ENCODE data around the gene SHROOM1. TPM values are rescaled to one million over a fixed set of nuclear protein-coding genes. Genes with fewer than 3 reads are reported as not detected.

SHROOM1 gene
- total and polyA plus RNA-seq, 2 of the 8 experiments (the other 6 are each of a cell fraction or from before 2014, with no cell fraction given): 3.9 to 5.2 TPM

DNA sequence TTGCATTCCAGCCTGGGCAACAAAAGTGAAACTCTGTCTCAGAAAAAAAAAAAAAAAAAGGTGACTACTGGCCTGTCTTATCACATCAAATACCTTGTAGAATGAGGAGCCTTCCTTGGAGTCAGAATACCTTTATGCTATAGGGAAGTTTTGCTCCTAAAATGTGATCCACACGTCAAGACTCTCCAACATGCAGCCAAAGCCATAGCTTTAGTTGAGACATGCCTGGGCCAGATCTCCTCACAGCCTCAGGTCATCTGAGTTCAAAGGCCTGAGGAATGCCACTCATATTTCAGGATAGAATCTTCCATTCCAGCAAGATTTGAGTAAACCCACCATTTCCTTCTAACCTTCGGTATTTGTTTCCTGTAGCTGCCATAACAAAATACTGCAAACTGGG, 31.1 kb downstream of the SHROOM1 start:
- Histone ChIP-seq H2BK5ac (ENCODE audit: low read depth, low read length) (no peak overlapping the region), H4K8ac (ENCODE audit: extremely low read depth, insufficient read depth, low read length) (no peak overlapping the region), H3K9ac (replicated peaks in 1 of 4; ENCODE audit: extremely low read depth in 1 of 4, low read depth in 3 of 4, low read length in 3 of 4) (no peak overlapping the region), H2BK20ac (ENCODE audit: low read length) (no peak overlapping the region), H3K27ac (ENCODE audit: low read depth, low read length) (no peak overlapping the region), H3K27me3 (replicated peaks in 1 of 4; ENCODE audit: control insufficient read depth in 3 of 4, extremely low read depth in 1 of 4, insufficient read depth in 3 of 4, low read length in 3 of 4) (peaks cover 0 to 1% (median 0%) of the 10 kb centered on the region in 4 experiments; a peak in 1 of 7 replicates), H3K56ac (replicated peaks; ENCODE audit: insufficient read length, low read depth, low read length) (no peak overlapping the region), H3K79me1 (ENCODE audit: low read depth, low read length) (no peaks in the 10 kb centered on the region), H2BK120ac (replicated peaks; ENCODE audit: low read depth, low read length) (no peak overlapping the region), H2AFZ (ENCODE audit: low read length) (no peak overlapping the region), H3K4me2 (ENCODE audit: insufficient read depth in 1 of 2, low read depth in 2 of 2, low read length in 2 of 2) (no peak overlapping the region), H3K36me3 (ENCODE audit: control insufficient read depth in 2 of 4, insufficient read depth in 4 of 4, low read length in 3 of 4) (no peaks in the 10 kb centered on the region), H3K9me3 (ENCODE audit: insufficient read depth in 2 of 2, low read depth in 1 of 2, low read length in 1 of 2) (no peaks in the 10 kb centered on the region), H3K14ac (ENCODE audit: insufficient read length) (no peak overlapping the region), H4K5ac (ENCODE audit: insufficient read length, low read depth, low read length) (no peak overlapping the region), H3K23ac (ENCODE audit: insufficient read length) (no peak overlapping the region), H3K4me1 (replicated peaks in 1 of 4; ENCODE audit: control insufficient read depth in 3 of 4, insufficient read depth in 4 of 4, low read length in 3 of 4) (no peaks in the 10 kb centered on the region), H3K18ac (ENCODE audit: extremely low read depth, low read length) (no peak overlapping the region), H2AK5ac (ENCODE audit: low read depth, low read length) (no peak overlapping the region), H3K4ac (replicated peaks; ENCODE audit: insufficient read length, low read depth, low read length) (no peak overlapping the region), H4K20me1 (replicated peaks in 1 of 2; ENCODE audit: control insufficient read depth in 1 of 2, insufficient read depth in 2 of 2, low read length in 2 of 2) (no peaks in the 10 kb centered on the region), H4K91ac (replicated peaks; ENCODE audit: insufficient read length, low read length) (no peak overlapping the region), H3K79me2 (ENCODE audit: control insufficient read depth in 1 of 2, insufficient read depth in 2 of 2, low read length in 2 of 2) (no peaks in the 10 kb centered on the region), H2BK15ac (ENCODE audit: low read length) (no peak overlapping the region), H2BK12ac (ENCODE audit: low read depth, low read length) (no peak overlapping the region), H3K4me3 (ENCODE audit: extremely low read depth in 1 of 4, insufficient read depth in 2 of 4, low read depth in 3 of 4, low read length in 4 of 4) (no peak overlapping the region), H3K23me2 (ENCODE audit: low read depth, low read length) (peaks cover 2% of the 10 kb centered on the region; the same call in 1 of the 2 replicates)
- DNase-seq (ENCODE audit: low read depth in 1 of 2, low spot score in 2 of 2) (no peak), FAIRE-seq (no peak)
- WGBS, 2 experiments (ENCODE audit: extremely low coverage in 1 of 2, insufficient coverage in 1 of 2, insufficient read length in 1 of 2, insufficient replicate concordance in 2 of 2, low coverage in 1 of 2, low lambda C conversion rate in 2 of 2, missing lambda C conversion rate in 1 of 2): 88% methylated on average over 2 of the region's 2 CpGs; no CpG with 5 or more reads in 1 of the 2 experiments
- ChIA-PET POLR2A (ENCODE audit: partially characterized antibody) (no interaction called here), CTCF (ENCODE audit: partially characterized antibody) (interaction anchor here (1.3 to 1.7 kb wide), 4 partner anchors 8 to 29 kb away, joined by 4 to 5 read pairs (median 4); no protein-coding TSS in a partner anchor)
- TF ChIP-seq SP4 (IDR thresholded peaks at IDR 0.05; ENCODE audit: low read length) (no peak), SIN3A (conservative IDR thresholded peaks at IDR 0.05 in 1 of 2, IDR thresholded peaks at IDR 0.05 in 1 of 2; ENCODE audit: low read depth in 1 of 2, low read length in 2 of 2) (no peak), BRCA1 (IDR thresholded peaks at IDR 0.05; ENCODE audit: low read depth, low read length) (no peak), FOSL1 (IDR thresholded peaks at IDR 0.05; ENCODE audit: insufficient read depth, low read depth, low read length) (no peak), KDM1A (IDR thresholded peaks at IDR 0.05; ENCODE audit: borderline replicate concordance, low read length) (no peak), RAD21 (IDR thresholded peaks at IDR 0.05 in 1 of 2, conservative IDR thresholded peaks at IDR 0.05 in 1 of 2; ENCODE audit: low read depth in 2 of 2, low read length in 2 of 2) (no peak), RBBP5 (IDR thresholded peaks at IDR 0.05; ENCODE audit: borderline replicate concordance, low read depth, low read length) (no peak), TBP (IDR thresholded peaks at IDR 0.05; ENCODE audit: low read depth, low read length) (no peak), SP2 (IDR thresholded peaks at IDR 0.05; ENCODE audit: low read length) (no peak), RFX5 (IDR thresholded peaks at IDR 0.05; ENCODE audit: borderline replicate concordance, low read depth, low read length) (no peak), CHD1 (IDR thresholded peaks at IDR 0.05; ENCODE audit: low read depth, low read length) (no peak)
- TF ChIP-seq, protein P1, sequence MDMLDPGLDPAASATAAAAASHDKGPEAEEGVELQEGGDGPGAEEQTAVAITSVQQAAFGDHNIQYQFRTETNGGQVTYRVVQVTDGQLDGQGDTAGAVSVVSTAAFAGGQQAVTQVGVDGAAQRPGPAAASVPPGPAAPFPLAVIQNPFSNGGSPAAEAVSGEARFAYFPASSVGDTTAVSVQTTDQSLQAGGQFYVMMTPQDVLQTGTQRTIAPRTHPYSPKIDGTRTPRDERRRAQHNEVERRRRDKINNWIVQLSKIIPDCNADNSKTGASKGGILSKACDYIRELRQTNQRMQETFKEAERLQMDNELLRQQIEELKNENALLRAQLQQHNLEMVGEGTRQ (IDR thresholded peaks at IDR 0.05; ENCODE audit: low read length): no peak

All from H1 (cell line).